HCT116 (cell line): ENCODE measurements around the gene SBK2. TPM values are rescaled to one million over a fixed set of nuclear protein-coding genes. Genes with fewer than 3 reads are reported as not detected.

Experiments
- ATAC-seq: fragments of 200-7000 bp; cut with Tn5 transposase; 2 replicates; pipeline ENCODE4 v1.9.1; 2020; ENCODE audit warnings: mild to moderate bottlenecking, moderate library complexity
- BruUV-seq: library from RNA; stranded (reverse); fragments of 400-500 nt; replicated peaks from 2 replicates; lab custom pipeline; 2021; lab: Mats Ljungman, UMichigan
- CTCF ChIA-PET: fragments of 300-600 bp; sonication (Branson Sonifier 250); formaldehyde crosslinking; loops from one replicate; lab custom pipeline; 2021; ENCODE audit warnings: antibody characterized with exemption; lab: Charles Lee
- POLR2A ChIA-PET: fragments of 300-600, 350-600 bp; sonication (Branson Sonifier 250); formaldehyde crosslinking; loops from one replicate; lab custom pipeline; 2021; ENCODE audit warnings: antibody characterized with exemption; lab: Charles Lee
- RAD21 ChIA-PET, 2 experiments: fragments of 300-600 bp; sonication (Branson Sonifier 250); formaldehyde crosslinking; loops; one replicate each; lab custom pipeline; 2023; ENCODE audit warnings: low total read pairs in 2 of 2; ENCODE audit not compliant: uncharacterized antibody in 2 of 2, unreplicated experiment in 2 of 2, low non-redundant PET in 1 of 2; lab: Charles Lee
- DNase-seq: peaks from one replicate; pipeline ENCODE4 v3.0.0-alpha.2; 2010; ENCODE audit warnings: low read depth, low spot score
- H2AFZ ChIP-seq: fragments of 200-600 bp; shearing (Covaris generic), sonication (generic); 2 replicates; pipeline ENCODE4 v1.6.1; 2017; ENCODE audit warnings: low read depth, mixed run types, mixed read lengths, antibody characterized with exemption, low read length; ENCODE audit not compliant: poor library complexity, severe bottlenecking
- H3K27ac ChIP-seq: 2 replicates; pipeline ENCODE4 v1.5.1; 2012; ENCODE audit warnings: low read depth, low read length
- H3K27me3 ChIP-seq: fragments of 200-600 bp; sonication (generic); 2 replicates; pipeline ENCODE4 v1.6.1; 2016; ENCODE audit warnings: mixed run types, low read length, mixed read lengths; ENCODE audit not compliant: insufficient read depth
- H3K36me3 ChIP-seq, 2 experiments: fragments of 200-500 bp in 1 of 2; fragments of 200-600 bp in 1 of 2; sonication (Bioruptor generic) in 1 of 2; sonication (generic) in 1 of 2; 2 replicates each; pipeline versions ENCODE4 v1.5.1 to v1.6.1; 2014 to 2016; ENCODE audit warnings: low read length in 2 of 2, inconsistent platforms in 1 of 2, mixed read lengths in 1 of 2, mixed run types in 1 of 2; ENCODE audit not compliant: insufficient read depth in 2 of 2, control insufficient read depth in 1 of 2
- H3K4me1 ChIP-seq, 2 experiments: fragments of 200-600 bp in 1 of 2; sonication (generic) in 1 of 2; 2 replicates each; pipeline versions ENCODE4 v1.5.1 to v1.6.1; 2012 to 2017; ENCODE audit warnings: low read length in 2 of 2, inconsistent platforms in 1 of 2, mild to moderate bottlenecking in 1 of 2, mixed read lengths in 1 of 2, mixed run types in 1 of 2, moderate library complexity in 1 of 2; ENCODE audit not compliant: insufficient read depth in 2 of 2, control insufficient read depth in 1 of 2
- H3K4me2 ChIP-seq: fragments of 200-600 bp; sonication (generic); 2 replicates; pipeline ENCODE4 v1.6.1; 2017; ENCODE audit warnings: mixed run types, low read length, mixed read lengths
- H3K4me3 ChIP-seq, 2 experiments: fragments of 200-600 bp in 1 of 2; sonication (generic) in 1 of 2; replicated peaks in 1 of 2; 2 replicates each; pipeline ENCODE4 v1.5.1; 2011 to 2016; ENCODE audit warnings: low read length in 2 of 2, control low read depth in 1 of 2, low read depth in 1 of 2, mild to moderate bottlenecking in 1 of 2, mixed read lengths in 1 of 2, mixed run types in 1 of 2
- H3K79me2 ChIP-seq: fragments of 200-600 bp; sonication (generic); 2 replicates; pipeline ENCODE4 v1.6.1; 2017; ENCODE audit warnings: mild to moderate bottlenecking, mixed run types, low read length, moderate library complexity, mixed read lengths; ENCODE audit not compliant: insufficient read depth
- H3K9ac ChIP-seq: fragments of 200-600 bp; sonication (generic); 2 replicates; pipeline ENCODE4 v1.6.1; 2016; ENCODE audit warnings: low read length, mixed read lengths
- H3K9me2 ChIP-seq: fragments of 200-600 bp; sonication (generic), shearing (Covaris generic); 2 replicates; pipeline ENCODE4 v1.6.1; 2017; ENCODE audit warnings: mixed run types, mild to moderate bottlenecking, moderate library complexity; ENCODE audit not compliant: insufficient read depth
- H3K9me3 ChIP-seq, 2 experiments: fragments of 200-500 bp in 1 of 2; fragments of 200-600 bp in 1 of 2; sonication (Bioruptor generic) in 1 of 2; sonication (generic) in 1 of 2; 2 replicates each; pipeline ENCODE4 v1.6.1; 2014 to 2017; ENCODE audit warnings: low read length in 2 of 2, mixed read lengths in 2 of 2, inconsistent platforms in 1 of 2, low read depth in 1 of 2, mild to moderate bottlenecking in 1 of 2, mixed run types in 1 of 2, moderate library complexity in 1 of 2; ENCODE audit not compliant: control insufficient read depth in 1 of 2, insufficient read depth in 1 of 2
- H4K20me1 ChIP-seq: fragments of 200-600 bp; sonication (generic), shearing (Covaris generic); 2 replicates; pipeline ENCODE4 v1.6.1; 2017; ENCODE audit warnings: mixed run types, mild to moderate bottlenecking, moderate library complexity; ENCODE audit not compliant: insufficient read depth
- ATF3 ChIP-seq: IDR thresholded peaks from 2 replicates; pipeline ENCODE4 v1.6.1; 2012
- CBX3 ChIP-seq: IDR thresholded peaks from 2 replicates; pipeline ENCODE4 v1.6.1; 2012; ENCODE audit warnings: low read depth
- CEBPB ChIP-seq: IDR thresholded peaks from 2 replicates; pipeline ENCODE4 v1.6.1; 2012; ENCODE audit warnings: low read depth
- EGR1 ChIP-seq: IDR thresholded peaks from 2 replicates; pipeline ENCODE4 v1.6.1; 2012; ENCODE audit warnings: low read depth
- ELF1 ChIP-seq: IDR thresholded peaks from 2 replicates; pipeline ENCODE4 v1.6.1; 2012; ENCODE audit warnings: low read depth, borderline replicate concordance
- EZH2 ChIP-seq: fragments of 200-600 bp; sonication (generic); IDR thresholded peaks from 2 replicates; pipeline ENCODE4 v1.6.1; 2017; ENCODE audit warnings: antibody characterized with exemption, mixed run types
- EZH2phosphoT487 ChIP-seq: fragments of 200-600 bp; IDR thresholded peaks from 2 replicates; pipeline ENCODE4 v1.6.1; 2018; ENCODE audit warnings: antibody characterized with exemption, borderline replicate concordance
- FOSL1 ChIP-seq: IDR thresholded peaks from 2 replicates; pipeline ENCODE4 v1.6.1; 2012; ENCODE audit warnings: low read depth
- JUND ChIP-seq: IDR thresholded peaks from 2 replicates; pipeline ENCODE4 v1.6.1; 2012
- POLR2AphosphoS5 ChIP-seq: IDR thresholded peaks from 2 replicates; pipeline ENCODE4 v1.6.1; 2011; ENCODE audit warnings: mild to moderate bottlenecking, low read depth, low read length, moderate library complexity
- RAD21 ChIP-seq: IDR thresholded peaks from 2 replicates; pipeline ENCODE4 v1.6.1; 2012; ENCODE audit warnings: low read depth, mild to moderate bottlenecking
- SIN3A ChIP-seq: IDR thresholded peaks from 2 replicates; pipeline ENCODE4 v1.6.1; 2012; ENCODE audit warnings: low read depth
- SP1 ChIP-seq: IDR thresholded peaks from 2 replicates; pipeline ENCODE4 v1.6.1; 2012; ENCODE audit warnings: low read depth
- SRF ChIP-seq: IDR thresholded peaks from 2 replicates; pipeline ENCODE4 v1.6.1; 2012; ENCODE audit warnings: low read depth
- TCF7L2 ChIP-seq: IDR thresholded peaks from 2 replicates; pipeline ENCODE4 v1.7.0; 2011; ENCODE audit warnings: borderline replicate concordance, inconsistent platforms; ENCODE audit not compliant: insufficient read depth, insufficient read length; ENCODE audit errors: extremely low read depth
- YY1 ChIP-seq: IDR thresholded peaks from 2 replicates; pipeline ENCODE4 v1.6.1; 2011; ENCODE audit warnings: low read length, low read depth, moderate library complexity, mild to moderate bottlenecking; ENCODE audit not compliant: insufficient replicate concordance; ENCODE audit errors: extremely low read depth
- ZFX ChIP-seq: fragments of 450-650 bp; IDR thresholded peaks from 2 replicates; pipeline ENCODE4 v1.6.1; 2017
- ZNF274 ChIP-seq: fragments of 200-500 bp; sonication (Bioruptor generic); IDR thresholded peaks from 2 replicates; pipeline ENCODE4 v1.6.1; 2014; ENCODE audit warnings: mild to moderate bottlenecking, low read depth, low read length, inconsistent platforms
- intact Hi-C: fragments of 100-400 bp; cut with micrococcal nuclease; formaldehyde crosslinking; loops from 2 replicates; pipeline ENCODE4 v1.10.0; 2022
- total RNA-seq: library from RNA; stranded (reverse); gene quantifications from one replicate; pipeline ENCODE4 v1.2.1, GENCODE V29; 2021; ENCODE audit not compliant: unreplicated experiment
- TF ChIP-seq, protein P1 (sequence below): IDR thresholded peaks from 2 replicates; pipeline ENCODE4 v1.6.1; 2012; ENCODE audit warnings: low read depth
- TF ChIP-seq, protein P2 (sequence below): IDR thresholded peaks from 2 replicates; pipeline ENCODE4 v1.6.1; 2012
- TF ChIP-seq, protein P3 (sequence below), 3 experiments: fragments of 200-600 bp in 1 of 3; sonication (generic) in 1 of 3; IDR thresholded peaks in 2 of 3; conservative IDR thresholded peaks in 1 of 3; 2 replicates each; pipeline ENCODE4 v1.5.1; 2012 to 2017; ENCODE audit warnings: low read depth in 2 of 3, low read length in 2 of 3, antibody characterized with exemption in 1 of 3, borderline replicate concordance in 1 of 3, control low read depth in 1 of 3, mild to moderate bottlenecking in 1 of 3, mixed read lengths in 1 of 3, mixed run types in 1 of 3, moderate library complexity in 1 of 3; ENCODE audit not compliant: insufficient read depth in 1 of 3

The SBK2 gene
- total RNA-seq, 1 experiment from 2014 or later = 0.30 TPM

GRCh38 chr19:55516878-55517620 lies 19.9 kb downstream of the SBK2 start:
- Histone ChIP-seq H3K4me3 (peak overlapping the region; percentile 44 to 57), H3K9me3 (no peaks in the 10 kb centered on the region), H3K27ac (peak overlapping the region; percentile 50; the same call in 1 of the 2 replicates), H3K9me2 (no peaks in the 10 kb centered on the region), H3K36me3 (no peaks in the 10 kb centered on the region), H2AFZ (peak overlapping the region; percentile 74), H3K79me2 (no peaks in the 10 kb centered on the region), H3K9ac (peak overlapping the region; percentile 67), H3K27me3 (no peaks in the 10 kb centered on the region), H3K4me1 (peaks cover 4 to 8% of the 10 kb centered on the region in 2 experiments; a peak in 3 of 4 replicates), H4K20me1 (no peaks in the 10 kb centered on the region), H3K4me2 (peak overlapping the region; percentile 86)
- ChIA-PET RAD21 (interaction anchor here (0.8 to 1.3 kb wide), 3 partner anchors 89 to 115 kb away, joined by 3 to 4 read pairs (median 4); no protein-coding TSS in a partner anchor), POLR2A (no interaction called here), CTCF (interaction anchor here (1.2 to 2.1 kb wide), 3 partner anchors 89 to 115 kb away, joined by 4 to 20 read pairs (median 8); partner anchors contain the start of genes ZNF784 and ZNF865)
- peak; percentile 87 for DNase-seq
- intact Hi-C loops = loop anchor here (1.0 kb wide), 2 partner anchors 89 to 114 kb away; no protein-coding TSS in a partner anchor
- BruUV-seq = no TSS peak
- ATAC-seq = peak; percentile 99
- TF ChIP-seq FOSL1 (no peak), CEBPB (no peak), ZNF274 (no peak), ZFX (no peak), EGR1 (no peak), EZH2 (no peak), SP1 (peak; percentile 76), JUND (no peak), CBX3 (no peak), POLR2AphosphoS5 (peak; percentile 54; the same call in 1 of the 2 replicates), RAD21 (peak; percentile 100), SIN3A (no peak), ELF1 (no peak), EZH2phosphoT487 (no peak), TCF7L2 (no peak), ATF3 (no peak), YY1 (no peak), SRF (no peak)
- TF ChIP-seq, protein P1, sequence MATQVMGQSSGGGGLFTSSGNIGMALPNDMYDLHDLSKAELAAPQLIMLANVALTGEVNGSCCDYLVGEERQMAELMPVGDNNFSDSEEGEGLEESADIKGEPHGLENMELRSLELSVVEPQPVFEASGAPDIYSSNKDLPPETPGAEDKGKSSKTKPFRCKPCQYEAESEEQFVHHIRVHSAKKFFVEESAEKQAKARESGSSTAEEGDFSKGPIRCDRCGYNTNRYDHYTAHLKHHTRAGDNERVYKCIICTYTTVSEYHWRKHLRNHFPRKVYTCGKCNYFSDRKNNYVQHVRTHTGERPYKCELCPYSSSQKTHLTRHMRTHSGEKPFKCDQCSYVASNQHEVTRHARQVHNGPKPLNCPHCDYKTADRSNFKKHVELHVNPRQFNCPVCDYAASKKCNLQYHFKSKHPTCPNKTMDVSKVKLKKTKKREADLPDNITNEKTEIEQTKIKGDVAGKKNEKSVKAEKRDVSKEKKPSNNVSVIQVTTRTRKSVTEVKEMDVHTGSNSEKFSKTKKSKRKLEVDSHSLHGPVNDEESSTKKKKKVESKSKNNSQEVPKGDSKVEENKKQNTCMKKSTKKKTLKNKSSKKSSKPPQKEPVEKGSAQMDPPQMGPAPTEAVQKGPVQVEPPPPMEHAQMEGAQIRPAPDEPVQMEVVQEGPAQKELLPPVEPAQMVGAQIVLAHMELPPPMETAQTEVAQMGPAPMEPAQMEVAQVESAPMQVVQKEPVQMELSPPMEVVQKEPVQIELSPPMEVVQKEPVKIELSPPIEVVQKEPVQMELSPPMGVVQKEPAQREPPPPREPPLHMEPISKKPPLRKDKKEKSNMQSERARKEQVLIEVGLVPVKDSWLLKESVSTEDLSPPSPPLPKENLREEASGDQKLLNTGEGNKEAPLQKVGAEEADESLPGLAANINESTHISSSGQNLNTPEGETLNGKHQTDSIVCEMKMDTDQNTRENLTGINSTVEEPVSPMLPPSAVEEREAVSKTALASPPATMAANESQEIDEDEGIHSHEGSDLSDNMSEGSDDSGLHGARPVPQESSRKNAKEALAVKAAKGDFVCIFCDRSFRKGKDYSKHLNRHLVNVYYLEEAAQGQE = no peak
- TF ChIP-seq, protein P2, sequence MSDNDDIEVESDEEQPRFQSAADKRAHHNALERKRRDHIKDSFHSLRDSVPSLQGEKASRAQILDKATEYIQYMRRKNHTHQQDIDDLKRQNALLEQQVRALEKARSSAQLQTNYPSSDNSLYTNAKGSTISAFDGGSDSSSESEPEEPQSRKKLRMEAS = peak; percentile 39; the same call in 1 of the 2 replicates
- TF ChIP-seq, protein P3, sequence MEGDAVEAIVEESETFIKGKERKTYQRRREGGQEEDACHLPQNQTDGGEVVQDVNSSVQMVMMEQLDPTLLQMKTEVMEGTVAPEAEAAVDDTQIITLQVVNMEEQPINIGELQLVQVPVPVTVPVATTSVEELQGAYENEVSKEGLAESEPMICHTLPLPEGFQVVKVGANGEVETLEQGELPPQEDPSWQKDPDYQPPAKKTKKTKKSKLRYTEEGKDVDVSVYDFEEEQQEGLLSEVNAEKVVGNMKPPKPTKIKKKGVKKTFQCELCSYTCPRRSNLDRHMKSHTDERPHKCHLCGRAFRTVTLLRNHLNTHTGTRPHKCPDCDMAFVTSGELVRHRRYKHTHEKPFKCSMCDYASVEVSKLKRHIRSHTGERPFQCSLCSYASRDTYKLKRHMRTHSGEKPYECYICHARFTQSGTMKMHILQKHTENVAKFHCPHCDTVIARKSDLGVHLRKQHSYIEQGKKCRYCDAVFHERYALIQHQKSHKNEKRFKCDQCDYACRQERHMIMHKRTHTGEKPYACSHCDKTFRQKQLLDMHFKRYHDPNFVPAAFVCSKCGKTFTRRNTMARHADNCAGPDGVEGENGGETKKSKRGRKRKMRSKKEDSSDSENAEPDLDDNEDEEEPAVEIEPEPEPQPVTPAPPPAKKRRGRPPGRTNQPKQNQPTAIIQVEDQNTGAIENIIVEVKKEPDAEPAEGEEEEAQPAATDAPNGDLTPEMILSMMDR (IDR thresholded peaks at IDR 0.05 in 2 of 3, conservative IDR thresholded peaks at IDR 0.05 in 1 of 3; ENCODE audit: borderline replicate concordance in 1 of 3, insufficient read depth in 1 of 3, low read depth in 2 of 3, low read length in 2 of 3) = peak; percentile 79 to 96 (median 90)
